ENCODE results near the gene LRRC4C. TPM values are rescaled to one million over a fixed set of nuclear protein-coding genes. Genes with fewer than 3 reads are reported as not detected.

LRRC4C gene
- total and polyA plus RNA-seq, 10 of the 15 experiments (the other 5 are each of a cell fraction or from before 2014, with no cell fraction given): 1.5 TPM; not detected in 9

GRCh38 chr11:40118026-40118425 lies 1341.4 kb downstream of the LRRC4C start:
- no peaks in the 10 kb centered on the region for H3K79me2 ChIP-seq (ENCODE audit: control insufficient read depth, insufficient read depth, low read length)
- no peaks in the 10 kb centered on the region for H3K36me3 ChIP-seq (ENCODE audit: control insufficient read depth in 2 of 2, insufficient read depth in 2 of 2, low read length in 1 of 2)
- H3K27ac ChIP-seq (ENCODE audit: control insufficient read depth, insufficient read depth): no peak overlapping the region
- H3K4me3 ChIP-seq: no peak overlapping the region
- DNase-seq (ENCODE audit: low read depth, low spot score) (no peak), ATAC-seq (no peak), FAIRE-seq (no peak)
- no peaks in the 10 kb centered on the region for H4K20me1 ChIP-seq (ENCODE audit: control insufficient read depth, insufficient read depth)
- no peak overlapping the region for H2AFZ ChIP-seq (ENCODE audit: control insufficient read depth, low read depth, low read length)
- ChIA-PET RAD21 (ENCODE audit: unreplicated experiment) (no interaction called here), CTCF (interaction anchor here (1.3 kb wide), 1 partner anchor 21 kb away, joined by 3 read pairs; no protein-coding TSS in a partner anchor), POLR2A (no interaction called here), SMC1A (ENCODE audit: uncharacterized antibody, unreplicated experiment) (no interaction called here)
- no peak overlapping the region for H3K4me2 ChIP-seq (ENCODE audit: control insufficient read depth, insufficient read depth)
- 0% methylated on average over 1 of the region's 1 CpG for WGBS (ENCODE audit: insufficient coverage, insufficient replicate concordance, low lambda C conversion rate, missing lambda C conversion rate)
- no peaks in the 10 kb centered on the region for H3K27me3 ChIP-seq (replicated peaks in 1 of 2; ENCODE audit: control insufficient read depth in 2 of 2, insufficient read depth in 2 of 2, low read length in 1 of 2)
- no peaks in the 10 kb centered on the region for H3K9me3 ChIP-seq (replicated peaks; ENCODE audit: control insufficient read depth, insufficient read depth, low read length)
- in situ Hi-C loops (cut with MboI) (no loop called here), intact Hi-C loops (cut with micrococcal nuclease; ENCODE audit: unreplicated experiment) (no loop called here)
- BruUV-seq (replicated peaks): no TSS peak
- H3K4me1 ChIP-seq (ENCODE audit: control insufficient read depth, insufficient read depth, low read length): no peaks in the 10 kb centered on the region
- H3K9ac ChIP-seq (ENCODE audit: control insufficient read depth, insufficient read depth, low read length): no peak overlapping the region
- TF ChIP-seq HSF1 (IDR thresholded peaks at IDR 0.05; ENCODE audit: low read depth, low read length) (no peak), CBX3 (IDR thresholded peaks at IDR 0.05; ENCODE audit: borderline replicate concordance, low read depth) (no peak), KAT2A (conservative IDR thresholded peaks at IDR 0.05; ENCODE audit: control insufficient read depth, low read depth, low read length) (no peak), WRNIP1 (IDR thresholded peaks at IDR 0.05; ENCODE audit: borderline replicate concordance, low read depth, low read length) (no peak), TARDBP (IDR thresholded peaks at IDR 0.05; ENCODE audit: borderline replicate concordance) (no peak), CEBPZ (IDR thresholded peaks at IDR 0.05; ENCODE audit: low read depth, low read length) (no peak), RELB (IDR thresholded peaks at IDR 0.05; ENCODE audit: low read depth) (no peak), BRCA1 (IDR thresholded peaks at IDR 0.05; ENCODE audit: low read depth, low read length) (no peak), PBX3 (IDR thresholded peaks at IDR 0.05; ENCODE audit: insufficient replicate concordance, low read depth, low read length) (no peak), NBN (IDR thresholded peaks at IDR 0.05) (no peak), PAX5 (IDR thresholded peaks at IDR 0.05; ENCODE audit: borderline replicate concordance, low read depth, low read length) (no peak), POLR2AphosphoS5 (IDR thresholded peaks at IDR 0.05; ENCODE audit: low read length) (no peak)
- TF ChIP-seq, protein P1, sequence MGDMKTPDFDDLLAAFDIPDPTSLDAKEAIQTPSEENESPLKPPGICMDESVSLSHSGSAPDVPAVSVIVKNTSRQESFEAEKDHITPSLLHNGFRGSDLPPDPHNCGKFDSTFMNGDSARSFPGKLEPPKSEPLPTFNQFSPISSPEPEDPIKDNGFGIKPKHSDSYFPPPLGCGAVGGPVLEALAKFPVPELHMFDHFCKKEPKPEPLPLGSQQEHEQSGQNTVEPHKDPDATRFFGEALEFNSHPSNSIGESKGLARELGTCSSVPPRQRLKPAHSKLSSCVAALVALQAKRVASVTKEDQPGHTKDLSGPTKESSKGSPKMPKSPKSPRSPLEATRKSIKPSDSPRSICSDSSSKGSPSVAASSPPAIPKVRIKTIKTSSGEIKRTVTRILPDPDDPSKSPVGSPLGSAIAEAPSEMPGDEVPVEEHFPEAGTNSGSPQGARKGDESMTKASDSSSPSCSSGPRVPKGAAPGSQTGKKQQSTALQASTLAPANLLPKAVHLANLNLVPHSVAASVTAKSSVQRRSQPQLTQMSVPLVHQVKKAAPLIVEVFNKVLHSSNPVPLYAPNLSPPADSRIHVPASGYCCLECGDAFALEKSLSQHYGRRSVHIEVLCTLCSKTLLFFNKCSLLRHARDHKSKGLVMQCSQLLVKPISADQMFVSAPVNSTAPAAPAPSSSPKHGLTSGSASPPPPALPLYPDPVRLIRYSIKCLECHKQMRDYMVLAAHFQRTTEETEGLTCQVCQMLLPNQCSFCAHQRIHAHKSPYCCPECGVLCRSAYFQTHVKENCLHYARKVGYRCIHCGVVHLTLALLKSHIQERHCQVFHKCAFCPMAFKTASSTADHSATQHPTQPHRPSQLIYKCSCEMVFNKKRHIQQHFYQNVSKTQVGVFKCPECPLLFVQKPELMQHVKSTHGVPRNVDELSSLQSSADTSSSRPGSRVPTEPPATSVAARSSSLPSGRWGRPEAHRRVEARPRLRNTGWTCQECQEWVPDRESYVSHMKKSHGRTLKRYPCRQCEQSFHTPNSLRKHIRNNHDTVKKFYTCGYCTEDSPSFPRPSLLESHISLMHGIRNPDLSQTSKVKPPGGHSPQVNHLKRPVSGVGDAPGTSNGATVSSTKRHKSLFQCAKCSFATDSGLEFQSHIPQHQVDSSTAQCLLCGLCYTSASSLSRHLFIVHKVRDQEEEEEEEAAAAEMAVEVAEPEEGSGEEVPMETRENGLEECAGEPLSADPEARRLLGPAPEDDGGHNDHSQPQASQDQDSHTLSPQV (IDR thresholded peaks at IDR 0.05): no peak
